Ectodermal cell (in vitro differentiated cells): Measurements from ENCODE around the gene ZCCHC14.
"Not testable (repeated sequence)": the region's sequence is repeated elsewhere in the genome, so short reads cannot be mapped to it uniquely, and the experiment has no call there.

Experiments used
- H3K27ac ChIP-seq: 2 replicates; pipeline ENCODE4 v1.7.0; 2013; ENCODE audit warnings: mild to moderate bottlenecking, low read depth, low read length; ENCODE audit not compliant: insufficient read depth, poor library complexity, severe bottlenecking
- H3K27me3 ChIP-seq: 2 replicates; pipeline ENCODE4 v1.7.0; 2013; ENCODE audit warnings: mild to moderate bottlenecking, low read length; ENCODE audit not compliant: insufficient read depth, control insufficient read depth, poor library complexity, severe bottlenecking
- H3K36me3 ChIP-seq: one replicate; pipeline ENCODE4 v1.7.0; 2013; ENCODE audit warnings: low read length; ENCODE audit not compliant: control insufficient read depth, insufficient read depth
- H3K4me1 ChIP-seq: one replicate; pipeline ENCODE4 v1.7.0; 2013; ENCODE audit warnings: low read length; ENCODE audit not compliant: control insufficient read depth, insufficient read depth
- H3K4me3 ChIP-seq: 2 replicates; pipeline ENCODE4 v1.7.0; 2013; ENCODE audit warnings: low read depth, low read length, control low read depth; ENCODE audit not compliant: insufficient read depth
- H3K9me3 ChIP-seq: 2 replicates; pipeline ENCODE4 v1.7.0; 2013; ENCODE audit warnings: mild to moderate bottlenecking, low read length, moderate library complexity; ENCODE audit not compliant: control insufficient read depth
- WGBS, 2 experiments: methylation state at CpG; one replicate each; pipeline ENCODE4 v1.1.7; 2013; ENCODE audit warnings: missing lambda C conversion rate in 2 of 2; 5-methylcytosine and 5-hydroxymethylcytosine counted together

ZCCHC14 gene

DNA sequence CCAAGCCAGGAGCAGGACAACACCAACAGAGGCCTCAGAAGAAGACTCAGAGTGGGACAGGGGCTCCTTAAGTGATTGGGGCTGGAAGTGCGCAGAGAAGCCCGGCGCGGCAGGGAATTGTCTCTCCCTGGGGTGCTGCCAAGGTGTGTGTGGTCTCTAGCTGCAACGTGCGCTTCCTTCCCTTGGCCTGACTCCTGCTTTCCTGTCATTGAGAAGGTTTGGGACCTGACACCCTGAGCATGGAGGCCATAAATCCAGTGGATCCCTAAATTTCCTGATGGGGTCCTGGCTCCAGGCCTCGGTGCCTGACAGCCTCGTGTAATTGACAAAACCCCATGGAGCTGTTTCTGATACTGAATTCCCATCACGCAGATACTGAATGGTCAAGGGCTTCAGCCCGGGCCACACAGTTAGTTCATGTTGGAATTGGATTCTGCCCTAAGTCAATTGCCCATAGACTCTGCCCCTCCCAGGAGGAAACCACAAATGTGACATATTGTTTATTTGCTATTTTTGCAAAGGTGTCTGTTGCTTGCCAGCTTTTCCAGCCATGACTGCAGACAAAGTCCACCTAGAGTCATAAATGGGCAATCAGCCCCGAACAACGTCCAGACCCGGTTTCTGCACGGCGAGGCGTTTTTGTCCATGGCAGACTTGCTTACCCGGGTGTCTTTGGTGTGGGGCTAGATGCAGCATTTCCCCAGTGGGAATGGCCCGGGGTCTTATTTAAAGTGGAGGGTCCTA, 4.4 kb upstream of the ZCCHC14 start:
- H3K36me3 ChIP-seq, H3K9me3 ChIP-seq, H3K27me3 ChIP-seq, H3K4me3 ChIP-seq, H3K27ac ChIP-seq, H3K4me1 ChIP-seq: not testable (repeated sequence)
- 95% methylated on average over 18 of the region's 18 CpGs for WGBS, 2 experiments

DNA sequence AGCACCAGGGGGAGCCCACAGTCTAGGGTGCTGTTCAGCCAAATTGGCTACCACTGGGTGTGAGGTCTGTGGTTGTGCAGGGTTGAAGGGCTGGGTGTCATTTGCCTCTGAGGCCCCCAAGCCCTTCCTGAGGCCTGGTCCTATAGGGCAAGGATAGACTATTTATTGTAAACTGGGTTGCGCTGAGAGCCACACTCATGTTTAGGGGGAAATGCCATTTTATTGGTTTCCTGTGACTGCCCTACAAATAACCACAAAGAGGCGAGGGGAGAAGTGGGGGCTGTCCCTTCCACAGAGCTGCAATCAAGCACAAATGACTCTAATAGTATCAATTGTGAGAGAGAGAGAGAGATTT, 3.6 kb upstream of the ZCCHC14 start:
- WGBS, 2 experiments, result 95 to 100% methylated on average over 1 to 2 of the region's 2 CpGs
- H3K4me3 ChIP-seq, result no peak overlapping the region
- peaks cover 3% of the 10 kb centered on the region for H3K4me1 ChIP-seq
- no peaks in the 10 kb centered on the region for H3K36me3 ChIP-seq
- H3K27ac ChIP-seq, result no peak overlapping the region
- no peaks in the 10 kb centered on the region for H3K9me3 ChIP-seq
- H3K27me3 ChIP-seq, result no peaks in the 10 kb centered on the region

DNA sequence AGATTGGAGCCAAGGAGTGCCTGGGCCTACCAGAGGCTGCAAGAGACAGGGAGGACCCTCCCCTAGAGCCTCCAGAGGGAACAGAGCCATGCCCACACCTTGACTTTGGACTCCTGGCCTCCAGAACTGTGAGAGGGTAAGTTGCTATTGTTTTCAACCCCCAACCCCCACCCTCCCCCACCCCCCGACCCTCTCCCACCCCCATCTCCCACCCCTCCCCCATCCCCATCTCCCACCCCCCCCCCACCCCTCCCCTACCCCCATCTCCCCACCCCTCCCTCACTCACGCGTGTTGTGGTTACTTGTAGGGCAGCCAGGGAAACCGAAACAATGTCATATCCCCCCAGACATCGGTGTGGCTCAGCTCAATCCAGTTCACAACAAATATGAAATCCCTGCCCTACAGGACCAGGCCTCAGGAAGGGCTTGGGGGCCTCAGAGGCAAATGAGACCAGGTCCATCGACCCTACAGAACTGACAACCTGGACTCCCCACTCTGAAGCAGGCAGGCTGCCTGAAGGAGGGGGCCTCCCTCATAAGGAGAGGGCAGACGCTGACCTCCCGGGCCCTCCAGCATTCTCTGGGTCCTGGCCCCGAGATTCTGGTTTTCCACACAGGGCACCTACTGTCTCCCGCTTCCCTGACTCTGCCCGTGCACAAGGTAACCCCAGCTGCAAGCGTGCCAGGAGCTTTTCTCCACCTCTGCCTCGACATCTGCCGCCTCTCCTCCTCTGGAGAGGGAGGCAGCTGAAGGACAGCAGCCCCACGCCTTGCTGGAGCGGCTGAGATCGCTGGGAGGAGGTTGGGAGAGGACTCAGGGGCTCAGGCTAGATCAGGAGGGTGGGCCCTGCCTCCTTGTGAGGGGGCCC, 3.0 kb upstream of the ZCCHC14 start:
- H3K27ac ChIP-seq, result no peak overlapping the region
- H3K4me3 ChIP-seq, result no peak overlapping the region
- 86 to 89% methylated on average over 14 to 16 of the region's 17 CpGs for WGBS, 2 experiments
- peaks cover 5% of the 10 kb centered on the region for H3K4me1 ChIP-seq
- H3K9me3 ChIP-seq, result no peaks in the 10 kb centered on the region
- H3K27me3 ChIP-seq, result no peaks in the 10 kb centered on the region
- no peaks in the 10 kb centered on the region for H3K36me3 ChIP-seq

DNA sequence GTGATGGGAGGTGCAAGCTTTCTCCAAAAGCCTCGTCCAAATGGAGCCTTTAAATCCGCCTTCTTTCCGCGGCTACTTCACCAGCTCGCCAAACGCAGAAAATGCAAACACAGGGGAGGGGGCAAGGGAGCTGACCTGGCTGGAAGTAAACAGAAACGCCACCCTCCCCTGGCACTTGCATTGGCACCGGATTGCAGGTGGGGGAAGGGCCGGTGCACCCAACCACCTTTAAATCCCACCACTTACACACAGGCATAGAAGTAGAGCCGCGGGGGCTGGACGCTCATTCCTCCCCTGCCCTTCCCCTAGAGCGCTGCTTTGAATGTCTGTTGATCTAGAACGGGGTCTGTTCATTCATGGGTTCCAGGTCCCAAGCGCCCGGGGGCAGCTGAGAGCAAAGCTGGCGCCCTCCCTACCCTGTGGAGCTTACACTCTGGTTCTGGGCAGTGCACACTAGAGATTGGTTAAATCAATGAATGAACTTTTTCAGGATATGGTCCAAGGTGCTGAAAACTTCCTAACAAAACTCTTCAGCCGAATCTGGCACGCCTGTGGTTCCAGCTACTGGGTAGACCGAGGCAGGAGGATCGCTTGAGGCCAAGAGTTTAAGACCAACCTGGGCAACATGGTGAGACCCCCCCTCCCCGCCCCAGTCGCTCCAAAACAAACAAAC, 920 bp upstream of the ZCCHC14 start:
- Histone ChIP-seq H3K9me3 (no peaks in the 10 kb centered on the region), H3K27ac (no peak overlapping the region), H3K4me3 (peak overlapping the region; percentile 37), H3K4me1 (peaks cover 19% of the 10 kb centered on the region), H3K36me3 (no peaks in the 10 kb centered on the region), H3K27me3 (no peaks in the 10 kb centered on the region)
- 65 to 67% methylated on average over 22 to 23 of the region's 23 CpGs for WGBS, 2 experiments

DNA sequence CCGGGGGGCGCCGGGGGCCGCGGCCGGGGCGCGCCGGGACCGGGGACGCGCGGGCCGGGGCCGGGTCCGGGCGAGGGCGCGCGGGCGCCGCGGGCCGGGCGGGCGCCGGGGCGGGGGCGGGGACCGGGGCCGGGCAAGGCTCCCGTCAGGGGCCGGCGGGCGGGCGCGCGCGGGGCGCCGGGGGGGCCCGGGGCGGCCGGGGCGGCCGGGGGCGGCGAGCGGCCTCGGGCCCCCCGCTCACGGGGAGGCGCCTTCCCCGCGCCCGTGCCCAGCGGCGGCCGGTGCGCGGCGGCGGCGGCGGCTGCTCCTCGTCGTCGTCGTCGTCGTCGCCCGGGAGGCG, 563 bp downstream of the ZCCHC14 start:
- Histone ChIP-seq H3K4me1 (peaks cover 27% of the 10 kb centered on the region), H3K36me3 (no peaks in the 10 kb centered on the region), H3K27ac (no peak overlapping the region), H3K27me3 (no peaks in the 10 kb centered on the region), H3K9me3 (no peaks in the 10 kb centered on the region), H3K4me3 (peak overlapping the region; percentile 56)
- WGBS, 2 experiments, result 0% methylated on average over 74 of the region's 74 CpGs

DNA sequence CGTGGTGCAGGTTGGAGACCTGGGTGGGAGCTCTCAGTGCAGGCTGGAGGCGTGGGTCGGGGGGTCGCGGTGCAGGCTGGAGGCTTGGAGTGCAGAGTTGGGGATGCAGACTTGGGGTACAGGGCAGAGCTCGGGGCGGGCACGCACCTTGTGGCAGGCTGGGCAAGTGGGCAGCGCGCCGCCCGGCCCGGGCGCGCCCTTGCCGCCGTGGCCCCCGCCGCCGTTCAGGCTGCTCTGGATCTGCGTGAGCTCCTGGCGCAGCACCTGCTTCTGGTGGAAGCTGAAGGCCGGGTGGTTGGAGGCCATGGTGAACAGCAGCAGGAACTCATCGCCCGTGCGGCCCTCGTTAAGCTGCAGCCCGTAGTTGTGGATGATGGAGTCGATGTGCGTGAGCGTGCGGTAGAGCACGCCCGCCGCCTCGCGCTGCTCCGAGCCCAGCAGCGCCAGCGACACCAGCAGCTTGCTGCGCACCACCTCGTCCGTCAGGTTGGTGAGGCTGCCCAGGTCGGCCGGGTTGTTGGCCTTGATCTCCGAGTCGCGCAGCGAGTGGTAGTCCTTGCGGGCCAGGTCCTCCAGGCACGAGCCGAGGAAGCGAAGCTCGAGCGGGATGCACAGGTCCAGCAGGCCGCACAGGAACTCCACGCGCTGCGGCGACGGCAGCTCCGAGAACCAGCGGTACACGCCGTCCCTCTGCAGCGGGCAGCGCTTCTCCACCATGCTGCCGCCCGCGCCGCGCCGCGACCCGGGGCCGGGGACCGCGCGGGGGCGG, 1.1 kb downstream of the ZCCHC14 start:
- WGBS, 2 experiments, result 12 to 13% methylated on average over 80 of the region's 80 CpGs
- Histone ChIP-seq H3K4me1 (peaks cover 30% of the 10 kb centered on the region), H3K36me3 (no peaks in the 10 kb centered on the region), H3K27ac (no peak overlapping the region), H3K9me3 (no peaks in the 10 kb centered on the region), H3K27me3 (no peaks in the 10 kb centered on the region), H3K4me3 (peak overlapping the region; percentile 56)

DNA sequence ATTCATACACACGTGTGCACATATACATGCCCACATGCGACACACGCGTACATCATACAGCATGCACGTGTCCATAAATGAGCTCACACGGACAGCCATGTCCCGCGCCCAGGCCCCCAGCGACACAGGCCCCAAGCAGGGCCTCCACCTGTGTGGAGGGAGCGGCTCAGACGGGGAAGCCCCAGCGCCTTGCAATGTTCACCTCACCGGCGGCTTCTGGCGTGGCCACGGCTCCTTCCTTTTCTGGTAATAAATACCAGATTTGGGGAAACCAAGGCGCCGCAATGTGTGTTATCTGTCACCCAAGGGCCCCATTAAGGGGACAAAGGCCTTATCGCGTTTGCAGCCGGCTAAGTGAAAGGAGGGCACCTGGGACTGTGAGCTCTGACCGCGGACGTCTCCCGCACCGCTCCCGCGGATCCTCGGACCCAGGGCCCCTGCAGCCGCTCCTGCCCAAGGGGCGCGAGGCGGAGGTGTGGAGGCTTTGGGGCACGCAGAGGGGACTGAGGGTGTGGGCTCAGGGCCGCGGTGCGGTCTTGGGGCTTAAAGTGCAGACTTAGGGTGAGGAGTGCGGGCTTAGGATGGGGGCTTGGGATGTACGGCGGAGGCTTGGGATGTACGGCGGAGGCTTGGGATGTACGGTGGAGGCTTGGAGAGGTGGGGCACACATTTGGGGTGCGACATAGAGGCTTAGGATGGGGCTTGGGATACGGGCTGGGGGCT, 1.9 kb downstream of the ZCCHC14 start:
- not testable (repeated sequence) for H3K27me3 ChIP-seq, H3K36me3 ChIP-seq, H3K9me3 ChIP-seq, H3K27ac ChIP-seq
- WGBS, 2 experiments, result 55 to 63% methylated on average over 45 of the region's 45 CpGs
- peak overlapping the region; percentile 56 for H3K4me3 ChIP-seq
- H3K4me1 ChIP-seq, result peaks cover 30% of the 10 kb centered on the region

DNA sequence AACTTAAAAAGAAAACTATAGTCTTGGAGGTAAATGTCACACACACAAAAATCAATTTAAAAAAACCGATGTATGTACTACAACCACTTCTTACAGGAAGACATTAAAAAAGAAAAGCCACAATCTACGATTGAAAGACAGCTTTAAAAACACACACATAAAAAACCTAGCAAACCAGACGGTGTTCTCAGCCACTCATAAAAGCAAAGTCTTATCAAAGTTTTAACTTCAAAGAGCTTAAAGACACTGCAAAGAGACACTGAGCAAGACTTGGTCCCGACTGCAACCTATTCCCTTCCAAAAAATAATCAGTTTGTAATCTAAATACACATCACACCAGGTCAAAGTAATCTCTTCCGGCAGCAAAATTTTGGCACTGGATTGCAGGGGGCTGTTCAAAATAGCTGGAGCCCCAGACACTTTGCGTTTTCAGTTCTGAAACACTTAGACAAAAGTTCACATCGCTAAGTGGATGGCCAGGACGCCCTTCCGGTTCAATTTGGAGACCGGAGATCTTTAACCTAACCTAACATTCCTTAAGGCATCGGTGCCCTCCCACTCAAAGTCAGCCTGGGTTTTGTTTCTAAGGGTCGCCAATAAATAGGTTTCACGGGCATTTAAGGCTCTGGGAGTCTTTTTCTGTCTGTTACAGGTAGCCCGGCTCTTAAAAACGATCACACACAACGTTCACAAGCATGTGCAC, 2.6 kb downstream of the ZCCHC14 start:
- WGBS, 2 experiments, result 77 to 78% methylated on average over 16 of the region's 16 CpGs
- Histone ChIP-seq H3K9me3 (no peaks in the 10 kb centered on the region), H3K27me3 (no peaks in the 10 kb centered on the region), H3K27ac (no peak overlapping the region), H3K4me3 (peak overlapping the region; percentile 56), H3K36me3 (no peaks in the 10 kb centered on the region), H3K4me1 (peaks cover 30% of the 10 kb centered on the region)

DNA sequence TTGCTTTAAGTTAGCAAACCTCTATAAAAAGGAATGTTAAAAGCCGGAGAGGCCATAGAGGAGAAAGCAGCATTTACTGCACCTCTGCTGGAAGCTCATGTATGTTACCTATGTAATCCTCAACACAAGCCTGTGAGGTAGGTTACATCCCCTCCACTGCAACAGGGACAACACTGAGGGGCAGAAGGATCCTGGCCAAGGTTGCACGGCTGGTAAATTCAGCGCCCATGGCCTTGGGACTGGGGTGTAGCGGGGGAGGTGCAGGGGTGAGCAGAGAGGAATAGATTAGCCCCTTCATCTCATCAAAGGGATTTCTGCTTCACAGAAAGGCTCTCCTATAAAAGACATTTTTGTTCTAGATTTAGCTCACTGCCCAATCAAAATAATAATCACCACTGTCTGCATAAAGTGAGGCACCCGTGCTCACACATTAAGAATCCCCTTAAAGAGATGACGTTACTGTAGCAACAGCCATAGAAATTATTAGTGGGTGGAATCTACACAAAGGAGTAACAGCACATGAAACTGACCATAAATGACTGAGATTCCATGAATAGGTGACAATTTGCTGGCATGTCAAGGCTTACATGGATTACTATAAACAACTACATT, 3.3 kb downstream of the ZCCHC14 start:
- 92 to 93% methylated on average over 6 of the region's 6 CpGs for WGBS, 2 experiments
- Histone ChIP-seq H3K27ac (no peak overlapping the region), H3K36me3 (no peaks in the 10 kb centered on the region), H3K4me3 (no peak overlapping the region), H3K27me3 (no peaks in the 10 kb centered on the region), H3K4me1 (peaks cover 30% of the 10 kb centered on the region), H3K9me3 (no peaks in the 10 kb centered on the region)
